OCI-LY3 (cell line): ENCODE data around the gene RFX3.

Source experiments
- CTCF ChIP-seq: fragments of 200-600, 300-600 bp; sonication (generic); IDR thresholded peaks from 2 replicates; pipeline ENCODE4 v1.5.1; 2014; ENCODE audit warnings: antibody characterized with exemption, low read length, low read depth
- EZH2phosphoT487 ChIP-seq: fragments of 200-600 bp; shearing (Covaris generic); IDR thresholded peaks from 2 replicates; pipeline ENCODE4 v1.6.1; 2018; ENCODE audit warnings: antibody characterized with exemption, mixed run types, low read depth

GRCh38 chr9:3467593-3468219 is 58.1 kb downstream of the RFX3 start:
- peak; percentile 95 for TF ChIP-seq CTCF
- TF ChIP-seq EZH2phosphoT487, result no peak
